Thyroid gland (tissue), 4 donors: ENCODE data around the gene MAD2L1BP.

ENCODE experiments used
- POLR2A ChIP-seq, 2 donors: fragments of 450-650 bp; IDR thresholded peaks; one replicate each; pipeline ENCODE4 v1.6.1; 2017; ENCODE audit warnings: antibody characterized with exemption in 2 of 2, mild to moderate bottlenecking in 2 of 2, moderate library complexity in 1 of 2
- TF ChIP-seq, protein P1 (sequence below), 6 experiments: fragments of 200-600 bp in 3 of 6; fragments of 450-650 bp in 3 of 6; sonication (generic) in 3 of 6; IDR thresholded peaks; one replicate each; pipeline ENCODE4 v1.5.1; 2016 to 2019; ENCODE audit warnings: antibody characterized with exemption in 6 of 6, mild to moderate bottlenecking in 2 of 6, inconsistent platforms in 1 of 6, moderate library complexity in 1 of 6

GRCh38 chr6:43609402-43609801 is 26.2 kb upstream of the MAD2L1BP start:
- TF ChIP-seq, protein P1, sequence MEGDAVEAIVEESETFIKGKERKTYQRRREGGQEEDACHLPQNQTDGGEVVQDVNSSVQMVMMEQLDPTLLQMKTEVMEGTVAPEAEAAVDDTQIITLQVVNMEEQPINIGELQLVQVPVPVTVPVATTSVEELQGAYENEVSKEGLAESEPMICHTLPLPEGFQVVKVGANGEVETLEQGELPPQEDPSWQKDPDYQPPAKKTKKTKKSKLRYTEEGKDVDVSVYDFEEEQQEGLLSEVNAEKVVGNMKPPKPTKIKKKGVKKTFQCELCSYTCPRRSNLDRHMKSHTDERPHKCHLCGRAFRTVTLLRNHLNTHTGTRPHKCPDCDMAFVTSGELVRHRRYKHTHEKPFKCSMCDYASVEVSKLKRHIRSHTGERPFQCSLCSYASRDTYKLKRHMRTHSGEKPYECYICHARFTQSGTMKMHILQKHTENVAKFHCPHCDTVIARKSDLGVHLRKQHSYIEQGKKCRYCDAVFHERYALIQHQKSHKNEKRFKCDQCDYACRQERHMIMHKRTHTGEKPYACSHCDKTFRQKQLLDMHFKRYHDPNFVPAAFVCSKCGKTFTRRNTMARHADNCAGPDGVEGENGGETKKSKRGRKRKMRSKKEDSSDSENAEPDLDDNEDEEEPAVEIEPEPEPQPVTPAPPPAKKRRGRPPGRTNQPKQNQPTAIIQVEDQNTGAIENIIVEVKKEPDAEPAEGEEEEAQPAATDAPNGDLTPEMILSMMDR (IDR thresholded peaks at IDR 0.05): no peak
- no peak for TF ChIP-seq POLR2A (IDR thresholded peaks at IDR 0.05)
